ENCODE measurements around the gene FGFR2. TPM values are rescaled to one million over a fixed set of nuclear protein-coding genes. Genes with fewer than 3 reads are reported as not detected.

Gene FGFR2
- total and polyA plus RNA-seq, 2 donors (not counting 3 experiments of a cell fraction or from before 2014, with no cell fraction given): 0.06 TPM; not detected in 1

GRCh38 chr10:121531830-121532178 is 66.4 kb downstream of the FGFR2 start:
- no peak for DNase-seq (ENCODE audit: low read depth, low spot score)
- CTCF ChIA-PET: no interaction called here
- intact Hi-C loops (cut with micrococcal nuclease) (no loop called here), dilution Hi-C loops (cut with MboI; ENCODE audit: extremely low pct_ligation_motif_present, low sequenced_read_pairs) (no loop called here)
- POLR2A ChIA-PET: no interaction called here
- no peaks in the 10 kb centered on the region for H3K4me1 ChIP-seq (ENCODE audit: control insufficient read depth, extremely low read depth, insufficient read depth, low read length)
- no peak overlapping the region for H3K4me3 ChIP-seq (replicated peaks in 1 of 3; ENCODE audit: insufficient read depth in 1 of 3, low read depth in 1 of 3, low read length in 3 of 3)
- no peaks in the 10 kb centered on the region for H3K79me2 ChIP-seq (ENCODE audit: control insufficient read depth, insufficient read depth, low read length)
- FAIRE-seq: no peak
- no peaks in the 10 kb centered on the region for H4K20me1 ChIP-seq (replicated peaks; ENCODE audit: control insufficient read depth, extremely low read depth, insufficient read depth, low read length)
- BruUV-seq (replicated peaks): no TSS peak
- TF ChIP-seq EZH2 (IDR thresholded peaks at IDR 0.05; ENCODE audit: borderline replicate concordance, low read depth, low read length, severe bottlenecking): no peak
- TF ChIP-seq JUN (IDR thresholded peaks at IDR 0.05; ENCODE audit: borderline replicate concordance, insufficient read depth, insufficient read length, low read depth): no peak
- TF ChIP-seq POLR2A (IDR thresholded peaks at IDR 0.05; ENCODE audit: low read depth, low read length): no peak
- no peak for TF ChIP-seq CTCF (IDR thresholded peaks at IDR 0.05; ENCODE audit: extremely low read depth in 1 of 2, insufficient read depth in 1 of 2, low read depth in 1 of 2, low read length in 2 of 2)
- TF ChIP-seq MYC (IDR thresholded peaks at IDR 0.05; ENCODE audit: low read depth, low read length): no peak
- TF ChIP-seq POLR2AphosphoS5 (IDR thresholded peaks at IDR 0.05; ENCODE audit: insufficient read depth, low read depth, low read length): no peak
- no peak for TF ChIP-seq FOS (IDR thresholded peaks at IDR 0.05; ENCODE audit: borderline replicate concordance, insufficient read depth, low read length)
- no peak for TF ChIP-seq GATA2 (IDR thresholded peaks at IDR 0.05; ENCODE audit: insufficient read depth, insufficient read length, low read depth, low read length)
- no peak for TF ChIP-seq MAX (IDR thresholded peaks at IDR 0.05; ENCODE audit: insufficient read depth, insufficient read length)
- no peak overlapping the region for H2AFZ ChIP-seq (ENCODE audit: low read depth, low read length)
- no peaks in the 10 kb centered on the region for H3K9me1 ChIP-seq (replicated peaks; ENCODE audit: control insufficient read depth, extremely low read depth, insufficient read depth, low read length)
- no peak overlapping the region for H3K27ac ChIP-seq (ENCODE audit: insufficient read depth, low read depth, low read length)
- no peaks in the 10 kb centered on the region for H3K27me3 ChIP-seq (ENCODE audit: control insufficient read depth in 2 of 2, insufficient read depth in 2 of 2, low read length in 2 of 2)
- no peaks in the 10 kb centered on the region for H3K9me3 ChIP-seq (replicated peaks; ENCODE audit: control insufficient read depth, insufficient read depth, low read length)
- no peak overlapping the region for H3K4me2 ChIP-seq (ENCODE audit: insufficient read depth, low read length)
- no peak overlapping the region for H3K9ac ChIP-seq (replicated peaks; ENCODE audit: extremely low read depth, insufficient read depth, low read length)
- no peaks in the 10 kb centered on the region for H3K36me3 ChIP-seq (ENCODE audit: control insufficient read depth in 2 of 2, extremely low read depth in 1 of 2, insufficient read depth in 2 of 2, low read length in 2 of 2)
